GM06990 (cell line): ENCODE measurements around the gene HTR5A.

Source experiments
- DNase-seq: peaks from one replicate; pipeline ENCODE4 v3.0.0-alpha.2; 2011; ENCODE audit not compliant: insufficient read length; ENCODE audit errors: extremely low read depth
- H3K27me3 ChIP-seq: replicated peaks from 2 replicates; pipeline ENCODE4 v1.6.0; 2011; ENCODE audit warnings: low read length; ENCODE audit not compliant: control insufficient read depth, insufficient read depth
- H3K36me3 ChIP-seq: 2 replicates; pipeline ENCODE4 v1.5.1; 2011; ENCODE audit warnings: low read length; ENCODE audit not compliant: control insufficient read depth, insufficient read depth
- H3K4me3 ChIP-seq: replicated peaks from 2 replicates; pipeline ENCODE4 v1.5.1; 2011; ENCODE audit warnings: low read depth, mild to moderate bottlenecking, control low read depth, low read length
- CTCF ChIP-seq: IDR thresholded peaks from 2 replicates; pipeline ENCODE4 v1.5.1; 2011; ENCODE audit warnings: low read length, control low read depth, mild to moderate bottlenecking, inconsistent platforms; ENCODE audit not compliant: insufficient read depth, poor library complexity, severe bottlenecking

The HTR5A gene

GRCh38 chr7:155057076-155057475, 13.0 kb upstream of the HTR5A start:
- H3K4me3 ChIP-seq = no peak overlapping the region
- DNase-seq = no peak
- H3K36me3 ChIP-seq = no peaks in the 10 kb centered on the region
- H3K27me3 ChIP-seq = no peaks in the 10 kb centered on the region
- TF ChIP-seq CTCF = no peak

GRCh38 chr7:155058896-155059295, 11.2 kb upstream of the HTR5A start:
- Histone ChIP-seq H3K36me3 (no peaks in the 10 kb centered on the region), H3K27me3 (no peaks in the 10 kb centered on the region)
- no peak for DNase-seq

GRCh38 chr7:155059703-155060102, 10.4 kb upstream of the HTR5A start:
- no peak for TF ChIP-seq CTCF
- DNase-seq = no peak
- Histone ChIP-seq H3K36me3 (no peaks in the 10 kb centered on the region), H3K4me3 (no peak overlapping the region), H3K27me3 (no peaks in the 10 kb centered on the region)

More at GRCh38 chr7:155058896-155059295, 11.2 kb upstream of the HTR5A start:
- no peak for TF ChIP-seq CTCF
- H3K4me3 ChIP-seq = no peak overlapping the region

GRCh38 chr7:155062411-155062810, 7.7 kb upstream of the HTR5A start:
- Histone ChIP-seq H3K4me3 (no peak overlapping the region), H3K27me3 (no peaks in the 10 kb centered on the region), H3K36me3 (no peaks in the 10 kb centered on the region)
- no peak for DNase-seq
- no peak for TF ChIP-seq CTCF

- no peaks in the 10 kb centered on the region for H3K27me3 ChIP-seq
- DNase-seq = no peak
- H3K36me3 ChIP-seq = no peaks in the 10 kb centered on the region
- TF ChIP-seq CTCF = no peak
- H3K4me3 ChIP-seq = no peak overlapping the region
Measured at GRCh38 chr7:155064186-155064585, 5.9 kb upstream of the HTR5A start.

GRCh38 chr7:155066417-155066950, 3.6 kb upstream of the HTR5A start:
- Histone ChIP-seq H3K27me3 (no peaks in the 10 kb centered on the region; the same call in 1 of the 2 replicates), H3K36me3 (no peaks in the 10 kb centered on the region), H3K4me3 (no peak overlapping the region)
- no peak for TF ChIP-seq CTCF
- no peak for DNase-seq
